ENCODE data around the gene RPS4Y2.

The RPS4Y2 gene

GRCh38 chrY:20755808-20756207 lies at the start of gene RPS4Y2:
RPS4Y2 (plus strand) TSS chrY:20756108; CDS start chrY:20756164, 56 bp downstream.
- no peak within 1 kb of the TSS for H3K4me3 ChIP-seq (ENCODE audit: low read length)
- no peak within 1 kb of the TSS for H3K27ac ChIP-seq (ENCODE audit: low read length)
- H3K9me3 ChIP-seq (ENCODE audit: insufficient read depth, low read depth, low read length): no peaks in the 10 kb centered on the region
- H3K36me3 ChIP-seq (ENCODE audit: insufficient read depth, low read depth, low read length): no peaks in the 10 kb centered on the region
- no peaks in the 10 kb centered on the region for H3K4me1 ChIP-seq (ENCODE audit: insufficient read depth, low read length)
- no peak within 1 kb of the TSS for H3K9ac ChIP-seq (ENCODE audit: low read depth, low read length)
- H3K27me3 ChIP-seq (ENCODE audit: insufficient read depth, low read length): no peaks in the 10 kb centered on the region

GRCh38 chrY:20714391-20714790 lies 41.5 kb upstream of the RPS4Y2 start:
- Histone ChIP-seq H3K27me3 (ENCODE audit: insufficient read depth, low read length) (no peaks in the 10 kb centered on the region), H3K4me3 (ENCODE audit: low read length) (no peak overlapping the region), H3K4me1 (ENCODE audit: insufficient read depth, low read length) (no peaks in the 10 kb centered on the region), H3K9me3 (ENCODE audit: insufficient read depth, low read depth, low read length) (no peaks in the 10 kb centered on the region), H3K36me3 (ENCODE audit: insufficient read depth, low read depth, low read length) (no peaks in the 10 kb centered on the region), H3K27ac (ENCODE audit: low read length) (no peak overlapping the region), H3K9ac (ENCODE audit: low read depth, low read length) (no peak overlapping the region)

- no peaks in the 10 kb centered on the region for H3K27me3 ChIP-seq (ENCODE audit: insufficient read depth, low read length)
- no peaks in the 10 kb centered on the region for H3K9me3 ChIP-seq (ENCODE audit: insufficient read depth, low read depth, low read length)
- H3K27ac ChIP-seq (ENCODE audit: low read length): no peak overlapping the region
- no peak overlapping the region for H3K9ac ChIP-seq (ENCODE audit: low read depth, low read length)
- no peaks in the 10 kb centered on the region for H3K36me3 ChIP-seq (ENCODE audit: insufficient read depth, low read depth, low read length)
- no peaks in the 10 kb centered on the region for H3K4me1 ChIP-seq (ENCODE audit: insufficient read depth, low read length)
- no peak overlapping the region for H3K4me3 ChIP-seq (ENCODE audit: low read length)
Measured at GRCh38 chrY:20726184-20726907, 29.6 kb upstream of the RPS4Y2 start.

- no peak overlapping the region for H3K9ac ChIP-seq (ENCODE audit: low read depth, low read length)
- H3K27me3 ChIP-seq (ENCODE audit: insufficient read depth, low read length): no peaks in the 10 kb centered on the region
- H3K4me1 ChIP-seq (ENCODE audit: insufficient read depth, low read length): no peaks in the 10 kb centered on the region
- H3K36me3 ChIP-seq (ENCODE audit: insufficient read depth, low read depth, low read length): no peaks in the 10 kb centered on the region
- H3K27ac ChIP-seq (ENCODE audit: low read length): no peak overlapping the region
- no peaks in the 10 kb centered on the region for H3K9me3 ChIP-seq (ENCODE audit: insufficient read depth, low read depth, low read length)
- H3K4me3 ChIP-seq (ENCODE audit: low read length): no peak overlapping the region
Measured at GRCh38 chrY:20735200-20735599, 20.7 kb upstream of the RPS4Y2 start.

GRCh38 chrY:20739806-20740205 lies 16.1 kb upstream of the RPS4Y2 start:
- H3K36me3 ChIP-seq (ENCODE audit: insufficient read depth, low read depth, low read length): no peaks in the 10 kb centered on the region
- no peak overlapping the region for H3K9ac ChIP-seq (ENCODE audit: low read depth, low read length)
- no peak overlapping the region for H3K27ac ChIP-seq (ENCODE audit: low read length)
- H3K9me3 ChIP-seq (ENCODE audit: insufficient read depth, low read depth, low read length): no peaks in the 10 kb centered on the region
- no peaks in the 10 kb centered on the region for H3K4me1 ChIP-seq (ENCODE audit: insufficient read depth, low read length)
- H3K27me3 ChIP-seq (ENCODE audit: insufficient read depth, low read length): no peaks in the 10 kb centered on the region
- no peak overlapping the region for H3K4me3 ChIP-seq (ENCODE audit: low read length)

- Histone ChIP-seq H3K4me3 (ENCODE audit: low read length) (no peak overlapping the region), H3K27me3 (ENCODE audit: insufficient read depth, low read length) (no peaks in the 10 kb centered on the region), H3K27ac (ENCODE audit: low read length) (no peak overlapping the region), H3K36me3 (ENCODE audit: insufficient read depth, low read depth, low read length) (no peaks in the 10 kb centered on the region), H3K9ac (ENCODE audit: low read depth, low read length) (no peak overlapping the region), H3K9me3 (ENCODE audit: insufficient read depth, low read depth, low read length) (no peaks in the 10 kb centered on the region), H3K4me1 (ENCODE audit: insufficient read depth, low read length) (no peaks in the 10 kb centered on the region)
Measured at GRCh38 chrY:20740609-20741008, 15.3 kb upstream of the RPS4Y2 start.

- H3K27me3 ChIP-seq (ENCODE audit: insufficient read depth, low read length): no peaks in the 10 kb centered on the region
- no peaks in the 10 kb centered on the region for H3K36me3 ChIP-seq (ENCODE audit: insufficient read depth, low read depth, low read length)
- no peaks in the 10 kb centered on the region for H3K4me1 ChIP-seq (ENCODE audit: insufficient read depth, low read length)
- H3K4me3 ChIP-seq (ENCODE audit: low read length): no peak overlapping the region
- no peak overlapping the region for H3K27ac ChIP-seq (ENCODE audit: low read length)
- no peaks in the 10 kb centered on the region for H3K9me3 ChIP-seq (ENCODE audit: insufficient read depth, low read depth, low read length)
- no peak overlapping the region for H3K9ac ChIP-seq (ENCODE audit: low read depth, low read length)
Measured at GRCh38 chrY:20745060-20745459, 10.8 kb upstream of the RPS4Y2 start.

GRCh38 chrY:20746919-20747318 lies 9.0 kb upstream of the RPS4Y2 start:
- no peaks in the 10 kb centered on the region for H3K9me3 ChIP-seq (ENCODE audit: insufficient read depth, low read depth, low read length)
- H3K27ac ChIP-seq (ENCODE audit: low read length): no peak overlapping the region
- H3K4me3 ChIP-seq (ENCODE audit: low read length): no peak overlapping the region
- H3K9ac ChIP-seq (ENCODE audit: low read depth, low read length): no peak overlapping the region
- no peaks in the 10 kb centered on the region for H3K4me1 ChIP-seq (ENCODE audit: insufficient read depth, low read length)
- no peaks in the 10 kb centered on the region for H3K27me3 ChIP-seq (ENCODE audit: insufficient read depth, low read length)
- H3K36me3 ChIP-seq (ENCODE audit: insufficient read depth, low read depth, low read length): no peaks in the 10 kb centered on the region

GRCh38 chrY:20763869-20764268 lies 8.0 kb downstream of the RPS4Y2 start:
- no peak overlapping the region for H3K9ac ChIP-seq (ENCODE audit: low read depth, low read length)
- no peaks in the 10 kb centered on the region for H3K9me3 ChIP-seq (ENCODE audit: insufficient read depth, low read depth, low read length)
- H3K4me1 ChIP-seq (ENCODE audit: insufficient read depth, low read length): no peaks in the 10 kb centered on the region
- H3K36me3 ChIP-seq (ENCODE audit: insufficient read depth, low read depth, low read length): no peaks in the 10 kb centered on the region
- no peaks in the 10 kb centered on the region for H3K27me3 ChIP-seq (ENCODE audit: insufficient read depth, low read length)
- no peak overlapping the region for H3K27ac ChIP-seq (ENCODE audit: low read length)
- H3K4me3 ChIP-seq (ENCODE audit: low read length): no peak overlapping the region

GRCh38 chrY:20765117-20765516 lies 9.2 kb downstream of the RPS4Y2 start:
- Histone ChIP-seq H3K9me3 (ENCODE audit: insufficient read depth, low read depth, low read length) (no peaks in the 10 kb centered on the region), H3K4me1 (ENCODE audit: insufficient read depth, low read length) (no peaks in the 10 kb centered on the region)

GRCh38 chrY:20770755-20771154 lies 14.8 kb downstream of the RPS4Y2 start:
- Histone ChIP-seq H3K4me1 (ENCODE audit: insufficient read depth, low read length) (no peaks in the 10 kb centered on the region), H3K27me3 (ENCODE audit: insufficient read depth, low read length) (no peaks in the 10 kb centered on the region), H3K4me3 (ENCODE audit: low read length) (no peak overlapping the region), H3K9me3 (ENCODE audit: insufficient read depth, low read depth, low read length) (no peaks in the 10 kb centered on the region), H3K9ac (ENCODE audit: low read depth, low read length) (no peak overlapping the region), H3K27ac (ENCODE audit: low read length) (no peak overlapping the region), H3K36me3 (ENCODE audit: insufficient read depth, low read depth, low read length) (no peaks in the 10 kb centered on the region)

More at GRCh38 chrY:20765117-20765516, 9.2 kb downstream of the RPS4Y2 start:
- Histone ChIP-seq H3K36me3 (ENCODE audit: insufficient read depth, low read depth, low read length) (no peaks in the 10 kb centered on the region), H3K4me3 (ENCODE audit: low read length) (no peak overlapping the region), H3K9ac (ENCODE audit: low read depth, low read length) (no peak overlapping the region), H3K27ac (ENCODE audit: low read length) (no peak overlapping the region), H3K27me3 (ENCODE audit: insufficient read depth, low read length) (no peaks in the 10 kb centered on the region)

GRCh38 chrY:20776104-20776503 lies 20.2 kb downstream of the RPS4Y2 start:
- Histone ChIP-seq H3K4me3 (ENCODE audit: low read length) (no peak overlapping the region), H3K36me3 (ENCODE audit: insufficient read depth, low read depth, low read length) (no peaks in the 10 kb centered on the region), H3K9me3 (ENCODE audit: insufficient read depth, low read depth, low read length) (no peaks in the 10 kb centered on the region), H3K4me1 (ENCODE audit: insufficient read depth, low read length) (no peaks in the 10 kb centered on the region), H3K27me3 (ENCODE audit: insufficient read depth, low read length) (no peaks in the 10 kb centered on the region), H3K27ac (ENCODE audit: low read length) (no peak overlapping the region), H3K9ac (ENCODE audit: low read depth, low read length) (no peak overlapping the region)
